HG02642 (cell line): ENCODE measurements around the gene GANC.
"Not testable (repeated sequence)": the region's sequence is repeated elsewhere in the genome, so short reads cannot be mapped to it uniquely, and the experiment has no call there.

Experiments used
- ATAC-seq: cut with Tn5 transposase; IDR thresholded peaks from one replicate; pipeline ENCODE4 v1.9.1; 2021; ENCODE audit warnings: mild to moderate bottlenecking; ENCODE audit not compliant: unreplicated experiment, poor library complexity

Gene GANC

DNA sequence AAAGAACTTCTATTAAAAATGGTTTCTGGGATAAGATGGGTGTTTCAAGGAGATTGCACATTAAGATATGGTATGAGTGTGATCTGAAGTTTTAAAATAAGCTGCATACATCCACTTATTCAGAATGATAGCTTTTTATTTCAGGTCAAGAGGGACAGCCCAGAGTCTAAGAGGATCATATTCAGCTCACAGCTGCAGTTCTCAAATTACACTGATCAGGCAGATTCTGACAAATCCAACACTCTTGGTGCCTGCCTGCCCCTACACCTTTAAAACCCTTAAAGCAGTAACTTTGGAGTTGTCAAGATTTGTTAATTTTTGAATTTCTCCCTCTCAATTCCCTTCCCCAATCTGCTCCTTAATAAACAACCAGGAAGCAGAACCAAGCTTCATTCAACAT, 9.3 kb downstream of the GANC start:
- ATAC-seq: no peak

GRCh38 chr15:42282926-42283325, 9.9 kb downstream of the GANC start:
- no peak for ATAC-seq

- no peak for ATAC-seq
Observed at GRCh38 chr15:42283671-42284070, 10.7 kb downstream of the GANC start.

DNA sequence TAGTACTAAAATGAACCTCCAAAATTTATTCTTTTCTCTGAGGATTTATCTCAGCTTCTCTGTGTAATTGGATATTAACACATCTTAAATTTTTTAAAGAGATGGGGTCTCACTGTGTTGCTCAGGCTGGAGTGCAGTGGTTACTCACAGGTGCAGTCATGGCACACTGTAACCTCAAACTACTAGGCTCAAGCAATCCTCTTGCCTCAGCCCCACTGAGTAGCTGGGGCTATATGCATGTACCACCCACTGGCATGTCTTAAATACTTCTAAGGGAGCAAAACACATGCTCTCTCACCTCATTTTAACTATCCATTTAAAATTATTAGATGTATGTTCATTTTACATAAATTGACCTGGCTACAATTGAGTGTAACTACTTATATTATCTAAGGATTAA, 11.6 kb downstream of the GANC start:
- ATAC-seq: no peak

DNA sequence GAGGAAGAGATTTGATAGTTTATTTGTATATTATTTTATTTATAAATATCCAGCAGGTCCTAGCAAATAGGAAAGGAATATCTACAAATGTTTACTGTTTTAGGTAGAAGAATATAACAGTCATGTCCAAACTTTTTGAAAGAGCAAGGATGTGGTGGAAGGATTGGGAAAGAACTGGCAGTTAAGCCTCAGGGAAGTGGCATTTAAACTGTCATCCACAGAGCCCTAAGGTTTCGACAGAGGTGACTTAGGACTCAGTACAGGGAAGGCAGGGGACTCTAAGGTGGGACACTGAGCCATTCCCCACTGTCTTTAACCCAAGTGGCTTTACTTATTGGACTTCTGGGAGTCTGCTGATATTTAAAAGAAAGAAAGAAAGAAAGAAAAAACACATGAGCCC, 12.0 kb downstream of the GANC start:
- no peak for ATAC-seq

- no peak for ATAC-seq
Observed at GRCh38 chr15:42286445-42287029, 13.5 kb downstream of the GANC start.

DNA sequence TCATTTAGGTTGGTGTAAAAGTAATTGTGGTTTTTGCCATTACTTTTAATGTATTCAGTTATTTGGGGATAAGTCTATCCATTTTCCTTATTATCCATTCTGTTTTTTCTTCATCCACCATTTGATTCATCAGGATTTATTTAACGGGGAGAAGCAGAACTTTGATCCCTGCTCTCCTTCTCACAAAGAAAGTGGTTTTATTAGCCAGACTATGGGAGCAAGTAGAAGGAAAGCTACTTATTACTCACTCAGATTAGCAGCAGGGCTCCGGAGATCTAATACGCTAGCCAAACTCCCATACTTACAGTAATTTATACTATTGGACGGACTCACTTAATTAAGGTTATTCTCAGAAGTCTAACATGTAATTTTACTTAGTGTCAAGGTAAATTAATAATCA, 14.9 kb downstream of the GANC start:
- no peak for ATAC-seq

DNA sequence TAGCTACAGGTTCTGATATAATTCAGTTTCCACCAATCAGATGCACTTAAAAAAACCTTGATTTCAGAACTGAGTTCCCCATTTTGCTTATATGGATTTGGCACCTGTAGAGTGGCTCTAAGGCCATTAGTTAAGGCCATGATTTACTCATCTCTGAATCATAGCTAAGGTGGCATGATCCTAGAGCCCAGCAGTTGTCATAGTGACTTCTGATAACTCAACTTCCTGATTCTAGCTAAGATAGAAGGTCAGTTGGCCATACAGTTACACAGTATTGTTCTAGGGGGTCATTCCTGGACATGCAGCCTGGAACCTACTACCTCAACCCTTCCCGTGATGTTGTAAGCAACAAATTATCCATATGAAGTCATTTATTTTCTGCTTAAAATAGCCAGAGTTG, 16.2 kb downstream of the GANC start:
- ATAC-seq: no peak

GRCh38 chr15:42301004-42301403, 28.0 kb downstream of the GANC start:
- ATAC-seq: not testable (repeated sequence)

- ATAC-seq: no peak
Observed at GRCh38 chr15:42306681-42307080, 33.7 kb downstream of the GANC start.

DNA sequence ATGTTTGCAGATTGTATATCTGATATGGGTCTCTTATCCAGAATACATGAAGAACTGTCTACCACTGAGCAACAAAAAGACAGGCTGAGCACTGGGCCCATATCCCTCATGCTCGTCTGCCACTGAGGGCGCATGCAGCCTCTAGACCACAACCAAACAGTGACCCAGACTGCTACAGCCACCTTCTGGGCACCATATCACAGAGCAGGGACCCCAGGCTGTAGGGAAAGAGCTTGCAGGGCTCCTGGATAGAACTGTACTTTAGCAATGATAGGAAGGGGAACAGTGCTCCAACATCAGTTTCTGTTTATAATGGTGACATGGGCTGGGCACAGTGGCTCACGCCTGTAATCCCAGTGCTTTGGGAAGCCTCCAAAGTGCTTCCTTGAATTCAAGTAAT, 40.5 kb downstream of the GANC start:
- ATAC-seq: no peak

GRCh38 chr15:42314818-42315217, 41.8 kb downstream of the GANC start:
- ATAC-seq: no peak

GRCh38 chr15:42315521-42315920, 42.5 kb downstream of the GANC start:
- no peak for ATAC-seq

DNA sequence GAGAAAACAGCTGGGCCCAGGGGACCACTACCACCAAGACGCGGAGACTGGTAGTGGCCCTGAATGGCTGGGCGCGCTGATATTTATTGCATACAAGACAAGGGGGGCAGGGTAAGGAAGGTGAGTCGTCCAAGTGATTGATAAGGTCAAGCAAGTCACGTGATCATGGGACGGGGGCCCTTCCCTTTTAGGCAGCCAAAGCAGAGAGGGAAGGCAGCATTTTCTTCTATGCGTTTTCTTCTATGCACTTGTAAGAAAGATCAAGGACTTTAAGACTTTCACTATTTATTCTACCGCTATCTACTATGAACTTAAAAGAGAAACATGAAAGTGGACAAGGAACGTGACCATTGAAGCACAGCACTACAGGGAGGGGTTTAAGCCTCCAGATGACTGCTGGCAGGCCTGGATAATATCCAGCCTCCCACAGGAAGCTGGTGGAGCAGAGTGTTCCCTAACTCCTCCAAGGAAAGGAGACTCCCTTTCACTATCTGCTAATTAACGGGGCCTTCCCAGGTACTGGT, 43.3 kb downstream of the GANC start:
- ATAC-seq: not testable (repeated sequence)

- ATAC-seq: no peak
Observed at GRCh38 chr15:42319206-42319605, 46.2 kb downstream of the GANC start.

GRCh38 chr15:42324308-42324707, 51.3 kb downstream of the GANC start:
- no peak for ATAC-seq

DNA sequence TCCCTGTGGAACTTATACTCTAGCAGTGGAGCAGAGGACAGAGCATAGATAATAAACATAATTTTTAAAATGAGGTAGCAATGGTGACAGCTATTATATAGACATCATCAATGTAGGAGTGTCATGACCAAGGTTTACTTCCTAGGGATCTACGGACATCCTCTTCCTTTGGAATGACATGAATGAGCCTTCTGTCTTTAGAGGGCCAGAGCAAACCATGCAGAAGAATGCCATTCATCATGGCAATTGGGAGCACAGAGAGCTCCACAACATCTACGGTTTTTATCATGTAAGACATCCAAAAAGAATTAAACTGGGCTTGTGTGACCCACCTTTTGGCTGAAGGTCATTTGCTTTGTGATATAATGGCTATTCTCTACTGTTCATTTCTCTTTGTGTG, 56.2 kb downstream of the GANC start:
- ATAC-seq: no peak

GRCh38 chr15:42329992-42330391, 57.0 kb downstream of the GANC start:
- ATAC-seq: no peak

DNA sequence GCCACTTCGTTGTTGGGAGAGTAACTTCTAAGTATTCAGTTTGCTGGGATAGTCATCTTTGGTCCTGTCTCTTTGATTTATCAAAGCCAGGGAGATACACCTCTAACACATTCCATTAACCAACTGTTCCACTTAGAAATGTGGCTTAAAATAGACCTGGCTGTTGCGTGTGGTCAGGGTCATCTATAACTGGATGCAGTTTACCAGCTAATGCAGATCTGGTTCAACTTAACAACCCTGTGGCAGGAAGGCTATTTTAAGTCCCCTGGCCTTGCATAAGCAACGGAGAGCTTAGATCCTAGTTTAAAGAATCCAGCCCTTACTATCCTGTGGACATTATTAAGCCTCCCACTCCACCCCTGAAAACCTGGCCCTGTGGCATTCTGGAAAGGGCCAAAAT, 58.2 kb downstream of the GANC start:
- ATAC-seq: no peak

- no peak for ATAC-seq
Observed at GRCh38 chr15:42332331-42332730, 59.3 kb downstream of the GANC start.

- no peak for ATAC-seq
Observed at GRCh38 chr15:42335074-42335473, 62.1 kb downstream of the GANC start.

- ATAC-seq: not testable (repeated sequence)
Observed at GRCh38 chr15:42336650-42337049, 63.6 kb downstream of the GANC start.

- ATAC-seq: not testable (repeated sequence)
Observed at GRCh38 chr15:42337104-42337503, 64.1 kb downstream of the GANC start.
